Calu3 (cell line): ENCODE measurements around the gene SMIM24. TPM values are rescaled to one million over a fixed set of nuclear protein-coding genes. Genes with fewer than 3 reads are reported as not detected.
A peak's percentile ranks its signal among the peaks of the same experiment; 100 is the strongest.

ENCODE experiments used
- BruUV-seq: library from RNA; stranded (reverse); fragments of 400-500 nt; replicated peaks from 2 replicates; lab custom pipeline; 2021; lab: Mats Ljungman, UMichigan
- CTCF ChIA-PET: fragments of 300-600 bp; sonication (Branson Sonifier 250); formaldehyde crosslinking; loops from one replicate; lab custom pipeline; 2022; ENCODE audit warnings: antibody characterized with exemption; lab: Charles Lee
- DNase-seq: peaks from one replicate; pipeline ENCODE4 v3.0.0; 2022
- H3K27ac Mint-ChIP-seq: one replicate; pipeline ENCODE4 v1.8.0; 2022; ENCODE audit warnings: mixed read lengths; ENCODE audit not compliant: unreplicated experiment
- H3K27me3 Mint-ChIP-seq: one replicate; pipeline ENCODE4 v1.8.0; 2022; ENCODE audit warnings: mixed read lengths; ENCODE audit not compliant: unreplicated experiment
- H3K36me3 Mint-ChIP-seq: one replicate; pipeline ENCODE4 v1.8.0; 2022; ENCODE audit warnings: mild to moderate bottlenecking, moderate library complexity, mixed read lengths; ENCODE audit not compliant: insufficient read depth, unreplicated experiment
- H3K4me1 Mint-ChIP-seq: one replicate; pipeline ENCODE4 v1.8.0; 2022; ENCODE audit warnings: mild to moderate bottlenecking, low read depth, mixed read lengths; ENCODE audit not compliant: unreplicated experiment
- H3K4me3 Mint-ChIP-seq: one replicate; pipeline ENCODE4 v1.8.0; 2022; ENCODE audit warnings: mild to moderate bottlenecking, low read depth, moderate library complexity, mixed read lengths; ENCODE audit not compliant: unreplicated experiment
- H3K9me3 Mint-ChIP-seq: one replicate; pipeline ENCODE4 v1.8.0; 2022; ENCODE audit warnings: low read depth, mixed read lengths; ENCODE audit not compliant: unreplicated experiment
- intact Hi-C: fragments of 100-400 bp; cut with micrococcal nuclease; formaldehyde crosslinking; loops from one replicate; pipeline ENCODE4 v1.10.0; 2022; ENCODE audit not compliant: unreplicated experiment
- total RNA-seq: library from RNA; stranded (reverse); gene quantifications from 2 replicates; pipeline ENCODE4 v1.2.3, GENCODE V29; 2022
- TF ChIP-seq, protein P1 (sequence below): fragments of 200-600 bp; IDR thresholded peaks from one replicate; pipeline ENCODE4 v1.8.0; 2022; ENCODE audit warnings: antibody characterized with exemption; ENCODE audit not compliant: unreplicated experiment

Gene SMIM24
- total RNA-seq, 1 experiment from 2014 or later, result 1.5 TPM

DNA sequence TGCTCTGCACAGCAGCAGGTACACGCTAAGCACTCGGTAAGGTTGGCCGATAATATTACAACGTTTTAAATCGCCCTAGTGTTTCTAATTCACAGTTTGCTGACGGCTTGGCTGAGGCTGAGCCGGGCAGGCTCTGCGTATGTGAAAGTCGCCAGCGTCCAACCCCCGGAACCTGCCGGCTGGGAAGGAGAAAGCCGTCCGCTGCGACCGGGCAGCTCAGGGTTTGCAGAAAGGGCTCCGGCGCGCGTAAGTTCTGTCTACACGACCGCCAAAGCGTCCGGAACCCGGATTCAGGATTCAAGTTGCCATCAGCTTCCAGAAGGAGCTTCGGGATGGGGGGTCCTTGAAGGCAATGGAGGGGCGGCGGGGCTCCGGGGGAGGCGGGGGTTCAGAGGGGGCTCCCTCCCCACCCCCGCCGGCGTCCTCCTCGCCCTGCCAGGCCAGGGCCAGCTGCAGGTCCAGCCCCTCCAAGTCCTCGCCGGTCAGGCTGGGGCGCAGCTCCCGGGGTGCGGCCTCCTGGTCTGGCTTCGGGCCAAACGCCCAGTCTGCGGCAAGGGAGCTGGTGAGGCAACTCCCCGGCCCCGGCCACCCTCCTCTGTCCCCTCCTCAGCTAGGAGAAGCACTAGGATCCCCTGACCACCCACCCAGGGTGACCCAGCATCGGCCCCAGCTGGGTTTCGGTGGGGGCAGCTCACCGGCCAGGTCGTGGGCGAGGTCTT is 2.3 kb upstream of the SMIM24 start:
- Mint-ChIP-seq H3K27me3 (no peaks in the 10 kb centered on the region), H3K4me3 (peak overlapping the region; percentile 50), H3K36me3 (peaks cover 19% of the 10 kb centered on the region), H3K4me1 (no peaks in the 10 kb centered on the region), H3K27ac (no peak overlapping the region), H3K9me3 (no peaks in the 10 kb centered on the region)
- BruUV-seq, result no TSS peak
- peak; percentile 55 for DNase-seq
- intact Hi-C loops, result no loop called here
- CTCF ChIA-PET, result interaction anchor here (0.9 to 1.0 kb wide), 2 partner anchors 10 to 12 kb away, joined by 3 read pairs; no protein-coding TSS in a partner anchor
- TF ChIP-seq, protein P1, sequence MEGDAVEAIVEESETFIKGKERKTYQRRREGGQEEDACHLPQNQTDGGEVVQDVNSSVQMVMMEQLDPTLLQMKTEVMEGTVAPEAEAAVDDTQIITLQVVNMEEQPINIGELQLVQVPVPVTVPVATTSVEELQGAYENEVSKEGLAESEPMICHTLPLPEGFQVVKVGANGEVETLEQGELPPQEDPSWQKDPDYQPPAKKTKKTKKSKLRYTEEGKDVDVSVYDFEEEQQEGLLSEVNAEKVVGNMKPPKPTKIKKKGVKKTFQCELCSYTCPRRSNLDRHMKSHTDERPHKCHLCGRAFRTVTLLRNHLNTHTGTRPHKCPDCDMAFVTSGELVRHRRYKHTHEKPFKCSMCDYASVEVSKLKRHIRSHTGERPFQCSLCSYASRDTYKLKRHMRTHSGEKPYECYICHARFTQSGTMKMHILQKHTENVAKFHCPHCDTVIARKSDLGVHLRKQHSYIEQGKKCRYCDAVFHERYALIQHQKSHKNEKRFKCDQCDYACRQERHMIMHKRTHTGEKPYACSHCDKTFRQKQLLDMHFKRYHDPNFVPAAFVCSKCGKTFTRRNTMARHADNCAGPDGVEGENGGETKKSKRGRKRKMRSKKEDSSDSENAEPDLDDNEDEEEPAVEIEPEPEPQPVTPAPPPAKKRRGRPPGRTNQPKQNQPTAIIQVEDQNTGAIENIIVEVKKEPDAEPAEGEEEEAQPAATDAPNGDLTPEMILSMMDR, result no peak

DNA sequence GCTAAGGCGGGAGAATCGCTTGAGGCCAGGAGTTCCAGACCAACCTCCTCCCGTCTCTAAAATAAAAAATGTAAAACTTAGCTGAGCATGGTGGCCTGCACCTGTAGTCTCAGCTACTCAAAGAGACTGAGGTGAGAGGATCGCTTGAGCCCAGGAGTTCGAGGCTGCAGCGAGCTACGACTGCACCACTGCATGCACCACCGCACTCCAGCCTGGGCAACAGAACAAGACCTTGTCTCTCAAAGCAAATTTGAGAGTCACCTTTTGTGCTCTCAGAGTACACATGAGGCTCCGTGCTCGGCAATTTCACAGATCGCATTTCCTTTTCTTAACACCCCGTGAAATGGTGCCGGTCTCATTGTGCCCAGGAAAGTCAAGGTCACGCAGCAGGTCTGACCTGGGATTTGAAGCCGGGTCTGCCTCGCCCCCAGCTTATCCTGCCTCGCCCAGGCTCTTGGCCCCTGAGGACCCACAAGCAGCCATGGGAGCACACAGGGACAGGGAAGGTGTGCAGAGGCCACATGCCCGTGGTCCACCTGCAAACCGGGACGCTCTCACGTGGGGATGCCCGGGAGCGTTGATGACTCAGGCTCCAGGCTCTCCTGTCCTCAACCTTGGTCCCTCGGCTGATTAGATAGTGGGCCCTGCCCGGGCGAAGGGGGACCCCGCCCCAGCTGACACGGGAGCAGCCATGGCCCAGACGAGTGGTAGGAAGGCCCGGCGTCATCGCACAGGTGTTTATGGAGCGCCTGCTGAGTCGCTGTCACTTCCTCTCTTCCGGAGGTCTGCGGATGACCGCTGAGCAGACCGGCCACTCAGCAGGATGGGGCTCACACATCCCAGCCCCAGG is 1.1 kb upstream of the SMIM24 start:
- DNase-seq, result peak; percentile 24
- H3K4me3 Mint-ChIP-seq, result no peak overlapping the region
- BruUV-seq, result no TSS peak
- intact Hi-C loops, result no loop called here
- CTCF ChIA-PET, result no interaction called here
- TF ChIP-seq, protein P1, result no peak
- no peak overlapping the region for H3K27ac Mint-ChIP-seq
- H3K9me3 Mint-ChIP-seq, result no peaks in the 10 kb centered on the region
- no peaks in the 10 kb centered on the region for H3K27me3 Mint-ChIP-seq
- no peaks in the 10 kb centered on the region for H3K4me1 Mint-ChIP-seq
- peaks cover 19% of the 10 kb centered on the region for H3K36me3 Mint-ChIP-seq

DNA sequence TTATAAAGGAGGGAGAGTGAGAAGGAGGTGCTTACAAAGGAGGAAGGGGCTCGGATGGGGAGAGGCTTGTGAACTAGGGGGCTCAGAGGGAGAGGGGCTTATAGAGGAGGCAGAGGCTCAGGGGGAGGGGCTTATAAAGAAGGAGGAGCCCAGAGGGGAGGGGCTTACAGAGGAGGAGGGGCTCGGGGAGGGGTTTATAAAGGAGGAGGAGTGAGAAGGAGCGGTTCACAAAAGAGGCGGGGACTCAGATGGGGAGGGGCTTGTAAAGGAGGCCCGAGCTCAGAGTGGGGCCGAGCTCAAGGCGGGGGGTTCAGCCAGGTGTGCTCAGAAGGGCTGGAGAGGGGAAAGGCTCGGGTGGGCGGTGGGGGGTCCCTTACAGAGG is 500 bp downstream of the SMIM24 start:
- TF ChIP-seq, protein P1, result no peak
- Mint-ChIP-seq H3K27ac (no peak overlapping the region), H3K4me1 (no peaks in the 10 kb centered on the region), H3K4me3 (no peak overlapping the region), H3K27me3 (no peaks in the 10 kb centered on the region), H3K36me3 (peaks cover 19% of the 10 kb centered on the region), H3K9me3 (no peaks in the 10 kb centered on the region)
- CTCF ChIA-PET, result interaction anchor here (0.6 to 0.8 kb wide), 3 partner anchors 50 to 177 kb away, joined by 3 to 7 read pairs (median 5); no protein-coding TSS in a partner anchor
- no peak for DNase-seq
- no TSS peak for BruUV-seq
- intact Hi-C loops, result no loop called here

DNA sequence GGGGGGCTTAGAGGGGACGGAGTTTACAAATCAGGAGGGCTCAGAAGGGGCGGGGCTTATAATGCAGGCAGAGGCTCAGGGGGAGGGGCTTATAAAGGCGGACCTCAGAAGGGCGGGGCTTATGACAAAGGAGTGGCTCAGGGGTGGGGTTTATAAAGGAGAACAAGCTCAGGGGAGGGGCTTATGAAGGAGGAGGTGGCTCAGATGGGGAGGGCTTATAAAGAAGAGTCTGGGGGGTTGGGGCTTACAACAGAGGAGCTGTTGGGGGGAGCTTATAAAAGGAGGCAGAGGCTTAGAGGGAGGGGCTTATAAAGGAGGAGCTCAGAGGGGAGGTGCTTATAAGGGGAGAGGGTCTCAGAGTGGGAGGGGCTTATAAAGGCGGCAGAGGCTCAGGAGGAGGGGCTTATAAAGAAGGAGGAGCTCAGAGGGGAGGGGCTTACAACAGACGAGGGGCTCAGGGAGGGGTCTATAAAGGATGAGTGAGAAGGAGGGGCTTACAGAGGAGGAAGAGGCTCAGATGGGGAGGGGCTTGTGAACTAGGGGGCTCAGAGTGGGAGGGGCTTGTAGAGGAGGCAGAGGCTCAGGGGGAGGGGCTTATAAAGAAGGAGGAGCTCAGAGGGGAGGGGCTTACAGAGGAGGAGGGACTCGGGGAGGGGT is 1.0 kb downstream of the SMIM24 start:
- H3K27ac Mint-ChIP-seq, result no peak overlapping the region
- H3K9me3 Mint-ChIP-seq, result no peaks in the 10 kb centered on the region
- CTCF ChIA-PET, result interaction anchor here (0.6 to 0.8 kb wide), 3 partner anchors 50 to 176 kb away, joined by 3 to 7 read pairs (median 5); no protein-coding TSS in a partner anchor
- TF ChIP-seq, protein P1, result no peak
- BruUV-seq, result no TSS peak
- intact Hi-C loops, result no loop called here
- H3K4me1 Mint-ChIP-seq, result no peaks in the 10 kb centered on the region
- H3K4me3 Mint-ChIP-seq, result no peak overlapping the region
- no peaks in the 10 kb centered on the region for H3K27me3 Mint-ChIP-seq
- H3K36me3 Mint-ChIP-seq, result peaks cover 19% of the 10 kb centered on the region
- DNase-seq, result no peak
